GM19023 (cell line): ENCODE results near the gene MAP3K5.
A peak's percentile ranks its signal among the peaks of the same experiment; 100 is the strongest.

Source experiments
- ATAC-seq: cut with Tn5 transposase; IDR thresholded peaks from one replicate; pipeline ENCODE4 v1.9.1; 2021; ENCODE audit warnings: mild to moderate bottlenecking, moderate library complexity; ENCODE audit not compliant: unreplicated experiment

The MAP3K5 gene

DNA sequence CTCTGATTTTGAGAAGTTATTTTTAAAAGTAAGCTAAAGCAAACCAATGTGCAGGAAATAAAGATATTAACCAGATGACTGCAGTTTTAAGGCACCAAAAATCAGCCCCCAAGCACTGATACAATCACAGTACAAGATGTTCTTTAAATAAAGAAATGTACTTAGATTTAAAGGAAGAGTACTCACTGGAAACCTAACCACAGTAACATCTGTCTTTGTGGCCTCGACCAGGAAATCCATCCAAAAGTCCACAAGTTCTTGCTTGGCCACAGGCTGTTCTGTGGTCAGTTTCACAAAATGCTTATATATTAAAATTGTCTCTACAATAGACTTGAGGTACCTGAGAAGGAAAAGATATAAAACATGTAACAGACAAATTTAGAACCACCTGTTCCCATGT is 136.2 kb downstream of the MAP3K5 start:
- no peak for ATAC-seq

DNA sequence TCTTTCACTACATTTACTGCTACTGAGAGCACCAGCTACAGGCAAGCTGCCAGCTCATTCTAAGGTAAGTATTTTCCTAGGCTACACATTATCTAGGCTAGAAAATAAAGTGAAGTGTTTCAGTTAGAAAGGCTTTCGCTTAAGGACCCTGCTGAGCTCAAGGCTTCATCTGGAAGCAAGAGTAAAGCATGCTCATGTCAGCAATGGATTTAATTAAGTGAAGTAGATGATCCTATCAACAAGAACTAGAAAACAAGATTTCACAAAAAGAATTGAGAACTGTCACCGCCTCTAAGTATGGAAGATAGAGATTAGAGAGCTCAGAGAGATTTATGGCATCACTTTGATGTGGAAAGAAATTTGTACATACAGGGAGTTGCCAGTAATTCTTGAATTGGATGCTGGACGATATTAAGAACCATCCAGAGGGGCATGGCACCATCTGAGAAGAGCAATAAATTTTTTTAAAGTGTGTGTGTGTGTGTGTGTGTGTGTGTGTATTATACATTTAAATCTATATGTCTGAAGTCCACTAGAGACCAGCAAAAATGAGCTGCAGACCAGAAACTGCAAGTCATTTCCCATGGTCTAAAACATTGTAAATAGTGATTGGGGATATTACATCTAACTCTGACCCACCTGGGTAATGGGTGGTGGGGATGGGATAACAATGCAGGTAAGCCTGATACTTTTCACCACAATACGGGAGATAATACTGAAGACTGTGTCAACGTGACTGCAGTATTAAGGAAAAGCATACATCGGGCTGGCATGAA is 136.8 kb downstream of the MAP3K5 start:
- ATAC-seq, result no peak

DNA sequence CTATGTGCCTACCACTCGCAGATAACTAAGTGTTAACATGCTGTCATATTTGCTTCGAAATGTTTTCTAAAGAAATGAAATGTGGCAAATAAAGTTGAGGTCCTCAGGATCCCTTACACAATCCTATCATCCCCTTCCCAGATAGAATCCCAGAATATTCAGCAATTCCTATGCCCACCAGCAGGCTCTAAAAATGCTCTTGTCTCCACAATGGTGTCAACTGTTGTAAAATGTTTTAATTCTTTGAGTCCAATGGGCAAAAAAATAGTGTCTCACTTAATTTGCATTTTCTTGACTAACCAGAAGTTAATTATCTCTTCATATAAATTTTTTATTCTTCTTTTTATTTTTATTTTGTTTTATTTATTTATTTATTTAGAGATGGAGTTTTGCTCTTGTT is 138.2 kb downstream of the MAP3K5 start:
- no peak for ATAC-seq

DNA sequence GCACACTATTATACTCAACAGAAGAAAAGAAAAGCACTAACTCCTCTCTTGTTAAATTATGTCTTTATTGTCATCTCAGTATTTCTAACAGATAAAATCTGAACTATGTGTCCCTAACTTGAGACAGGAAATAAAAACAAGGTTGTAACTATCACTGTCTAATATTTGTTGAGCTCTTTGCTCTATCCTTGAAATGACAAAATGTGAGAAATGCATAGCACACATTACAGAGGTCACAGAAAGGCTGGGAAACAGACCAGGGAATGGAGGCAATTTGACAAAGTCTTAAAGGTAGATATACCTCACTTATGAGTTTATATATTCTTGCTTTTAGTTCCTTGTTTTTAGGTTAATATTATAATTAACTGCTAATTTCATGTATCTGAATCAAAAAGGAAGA is 139.6 kb downstream of the MAP3K5 start:
- no peak for ATAC-seq

DNA sequence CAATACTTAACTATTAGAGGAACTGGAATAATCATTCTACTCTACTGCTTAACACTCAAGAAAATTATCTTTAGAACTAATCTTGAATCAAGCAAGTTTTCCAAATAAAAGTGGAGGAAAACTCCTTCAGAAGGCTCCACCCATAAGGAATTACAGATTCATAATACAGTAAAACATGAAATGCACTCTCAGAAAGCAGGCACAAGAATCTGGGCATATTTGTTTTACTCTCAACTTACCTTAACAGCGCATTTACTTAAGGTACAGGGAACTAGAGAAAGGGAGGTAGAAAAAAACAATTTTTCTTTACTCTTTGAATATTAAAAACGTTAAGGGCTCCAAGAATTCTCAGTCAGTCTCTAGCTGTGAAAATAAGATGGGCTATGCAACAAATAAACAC is 140.3 kb downstream of the MAP3K5 start:
- no peak for ATAC-seq

DNA sequence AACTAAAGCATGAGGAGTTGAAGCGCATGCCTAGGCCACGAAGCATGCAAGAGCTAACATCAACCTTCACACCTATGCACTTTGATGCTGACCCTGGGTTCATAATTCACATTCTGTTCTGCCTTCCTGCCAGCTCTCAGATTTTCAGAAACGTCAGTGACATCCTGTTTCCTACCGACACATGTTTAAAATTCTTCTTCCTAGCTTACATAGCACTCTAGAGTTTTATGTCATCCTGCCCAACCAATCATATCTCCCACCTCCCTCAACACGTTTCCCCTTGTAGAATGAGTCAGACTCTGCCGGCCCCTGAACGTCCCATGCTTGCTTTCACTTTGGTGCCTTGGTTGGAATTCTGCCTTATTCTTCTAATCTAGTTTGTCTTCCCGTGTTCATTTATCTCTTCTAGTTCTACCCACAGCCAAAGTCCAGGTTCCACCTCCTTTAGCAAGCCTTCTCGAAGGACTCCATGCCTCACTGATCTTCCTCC is 144.9 kb downstream of the MAP3K5 start:
- peak; percentile 71 for ATAC-seq

DNA sequence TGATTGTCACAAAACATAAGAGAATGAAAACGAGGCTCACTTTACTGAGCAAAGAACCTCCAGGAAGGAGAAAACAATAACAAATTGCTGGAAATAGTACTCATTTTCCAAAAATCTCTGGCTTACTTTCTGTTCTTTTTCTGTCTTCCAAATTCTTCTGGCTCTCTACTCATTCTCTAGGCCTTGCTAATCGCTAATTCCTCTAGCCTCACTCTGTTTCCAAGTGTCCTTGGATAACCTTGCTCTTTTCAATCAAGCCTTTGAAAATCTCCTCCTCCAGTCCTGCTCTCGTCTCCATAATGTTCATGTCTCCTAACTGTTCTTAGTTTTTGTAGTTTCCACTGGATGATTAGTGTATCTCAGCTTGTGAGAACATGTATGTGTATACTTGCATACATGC is 145.9 kb downstream of the MAP3K5 start:
- no peak for ATAC-seq

DNA sequence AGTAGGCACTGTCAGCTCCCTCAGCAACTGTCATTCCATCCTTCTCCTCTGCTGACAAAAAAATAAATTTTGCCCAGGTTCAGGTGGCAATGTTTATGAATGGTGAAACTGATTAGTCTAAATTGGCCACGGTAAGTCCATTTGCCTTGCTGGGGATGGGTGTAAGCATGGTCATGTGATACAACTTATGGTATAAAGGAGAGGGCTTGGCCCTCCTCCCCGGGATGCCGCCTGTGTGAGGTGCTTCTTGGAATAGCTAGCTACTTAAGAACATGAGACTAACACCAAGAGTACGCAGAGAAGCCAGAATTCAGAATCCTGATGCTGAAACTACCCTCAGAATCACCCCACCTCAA is 147.7 kb downstream of the MAP3K5 start:
- ATAC-seq, result peak; percentile 4

DNA sequence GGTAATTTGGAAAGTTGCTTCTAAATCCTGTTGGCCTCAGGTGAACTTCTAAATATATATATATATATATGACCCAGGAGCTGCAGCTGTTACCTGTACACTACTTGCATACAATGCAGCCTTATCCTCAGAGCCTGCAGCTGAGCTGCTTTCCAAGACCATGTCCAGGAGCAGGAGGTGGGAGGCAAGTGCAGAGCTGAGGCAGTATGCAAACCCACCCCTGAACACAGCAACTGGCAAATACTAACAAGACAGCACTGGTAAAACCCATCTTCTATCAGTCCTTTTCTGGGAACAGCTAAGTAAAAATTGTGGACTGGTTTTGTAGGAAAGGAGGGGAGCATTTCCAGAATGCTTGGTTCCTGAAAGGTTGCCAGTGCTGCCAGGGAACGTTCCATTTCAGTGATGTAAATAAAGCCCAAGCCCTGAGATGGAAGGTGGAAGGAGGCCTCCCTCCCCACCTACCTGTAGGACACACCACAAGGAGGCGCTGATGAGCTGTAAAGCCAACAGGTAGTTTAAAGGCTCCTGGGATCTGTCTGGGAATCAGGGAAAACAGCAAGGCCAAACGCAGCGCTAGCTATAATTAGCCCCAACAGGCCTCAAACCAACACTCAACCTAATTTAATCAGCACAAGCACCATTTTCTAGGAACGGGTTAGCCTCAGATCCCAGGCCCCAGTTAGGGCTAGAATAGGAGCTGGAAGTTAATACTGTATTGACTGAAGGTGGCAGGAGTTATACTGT is 148.3 kb downstream of the MAP3K5 start:
- peak; percentile 71 for ATAC-seq

DNA sequence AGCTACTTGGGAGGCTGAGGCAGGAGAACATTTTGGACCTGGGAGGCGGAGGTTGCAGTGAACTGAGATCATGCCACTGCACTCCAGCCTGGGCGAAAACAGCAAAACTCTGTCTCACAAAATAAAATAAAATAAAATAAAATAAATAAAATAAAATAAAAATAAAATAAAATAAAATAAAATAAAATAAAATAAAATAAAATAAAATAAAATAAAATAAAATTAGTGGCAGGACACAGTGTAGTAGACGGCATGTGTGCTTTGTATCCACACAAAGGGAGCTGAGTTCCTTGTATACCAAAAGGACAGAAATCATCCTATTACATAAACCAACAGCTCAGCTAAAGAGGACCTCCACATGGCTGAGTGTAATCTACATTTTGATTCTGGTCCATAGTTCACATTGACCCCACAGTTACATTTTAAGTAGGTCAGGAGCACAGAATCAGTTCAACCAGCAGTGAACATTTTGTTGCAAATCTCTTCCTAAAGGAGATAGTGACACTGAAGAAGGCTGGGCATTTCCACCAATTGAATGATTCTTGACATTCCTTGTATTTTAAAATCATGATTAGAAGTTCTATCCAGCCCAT is 150.3 kb downstream of the MAP3K5 start:
- no peak for ATAC-seq

DNA sequence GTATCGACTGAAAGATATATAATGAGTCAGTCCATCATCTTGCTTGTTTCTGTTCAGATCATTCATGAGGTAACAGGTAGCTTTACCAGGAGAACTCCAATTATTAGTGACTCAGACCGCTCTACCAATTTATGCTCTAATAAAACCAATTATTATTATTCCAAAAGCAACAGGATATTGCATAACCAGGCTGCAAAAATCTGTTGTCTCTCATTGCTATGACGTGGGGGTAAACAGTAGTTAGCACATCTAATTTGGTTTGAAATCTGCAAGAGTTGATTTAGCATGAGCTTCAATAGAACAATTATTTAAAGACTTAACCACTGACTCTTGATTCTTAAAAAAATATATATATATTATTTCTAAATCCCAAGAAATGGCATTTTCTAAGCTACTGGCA is 151.1 kb downstream of the MAP3K5 start:
- ATAC-seq, result no peak

DNA sequence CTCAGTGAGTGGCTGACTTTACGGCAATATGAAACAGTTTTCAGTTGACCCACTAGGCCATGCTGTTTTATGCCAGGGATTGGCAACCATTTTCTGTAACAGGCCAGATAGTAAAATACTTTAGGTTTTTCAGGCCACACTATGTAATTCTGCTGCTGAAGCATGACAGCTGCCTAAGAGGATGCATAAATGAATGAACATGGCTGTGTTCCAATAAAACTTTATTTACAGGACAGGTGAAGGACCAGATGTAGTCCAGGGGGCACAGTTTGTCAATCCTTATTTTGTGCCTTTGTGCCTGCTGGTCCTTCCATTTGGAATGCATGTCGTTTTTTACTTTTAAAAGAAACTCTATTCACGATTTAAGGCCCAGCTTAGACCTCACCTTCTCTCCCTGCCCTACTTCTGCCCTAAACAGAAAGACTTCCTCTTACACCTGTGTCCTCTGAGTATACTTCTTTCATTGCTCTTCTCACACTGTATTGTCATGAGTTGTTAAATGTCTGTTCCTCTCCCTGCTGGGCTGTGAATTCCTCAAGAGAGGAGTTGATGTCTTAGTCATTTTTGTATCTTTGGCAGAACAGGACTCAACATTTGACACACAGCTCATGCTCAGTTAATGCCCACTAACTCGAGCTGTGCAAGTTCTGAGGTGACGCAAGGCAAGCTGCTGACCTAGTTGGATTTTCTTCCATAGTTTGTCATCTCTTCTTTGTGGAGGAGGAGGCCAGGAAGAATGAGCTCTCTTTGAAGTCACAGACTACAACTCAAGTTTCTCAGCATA is 152.0 kb downstream of the MAP3K5 start:
- no peak for ATAC-seq

DNA sequence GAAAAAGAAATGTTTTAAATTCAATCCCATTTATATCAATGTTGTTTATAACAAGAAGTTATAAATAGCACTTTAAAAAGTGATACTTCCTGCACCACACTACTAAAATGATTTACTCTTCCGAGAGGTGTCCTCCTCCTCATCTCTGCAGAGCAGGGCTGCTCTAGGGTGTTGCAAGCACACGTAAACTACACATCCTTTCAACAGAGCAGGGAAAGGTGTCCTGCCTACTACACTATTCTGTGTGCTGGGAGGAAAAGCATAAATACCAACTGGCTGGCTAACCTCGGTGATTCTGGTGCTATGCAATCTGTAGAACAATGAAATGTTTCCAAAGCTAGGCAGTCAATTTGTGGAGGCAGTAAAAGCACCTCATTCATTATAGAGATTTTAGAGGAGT is 152.6 kb downstream of the MAP3K5 start:
- no peak for ATAC-seq

DNA sequence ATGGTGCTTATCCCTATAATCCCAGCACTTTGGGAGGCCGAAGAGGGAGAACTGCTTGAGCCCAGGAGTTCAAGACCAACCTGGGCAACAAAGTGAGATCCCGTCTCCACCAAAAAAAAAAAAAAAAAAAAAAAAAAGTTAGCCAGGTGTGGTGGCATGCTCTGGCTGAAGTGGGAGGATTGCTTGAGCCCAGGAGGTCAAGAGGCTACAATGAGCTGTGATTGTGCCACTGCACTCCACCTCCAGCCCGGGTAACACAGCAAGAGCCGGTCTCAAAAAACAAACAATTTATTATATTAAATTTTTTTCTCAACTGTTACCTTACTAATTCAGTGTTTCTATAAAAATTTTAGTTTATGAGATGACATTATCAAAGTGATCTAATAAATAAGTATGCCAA is 156.7 kb downstream of the MAP3K5 start:
- ATAC-seq, result no peak

DNA sequence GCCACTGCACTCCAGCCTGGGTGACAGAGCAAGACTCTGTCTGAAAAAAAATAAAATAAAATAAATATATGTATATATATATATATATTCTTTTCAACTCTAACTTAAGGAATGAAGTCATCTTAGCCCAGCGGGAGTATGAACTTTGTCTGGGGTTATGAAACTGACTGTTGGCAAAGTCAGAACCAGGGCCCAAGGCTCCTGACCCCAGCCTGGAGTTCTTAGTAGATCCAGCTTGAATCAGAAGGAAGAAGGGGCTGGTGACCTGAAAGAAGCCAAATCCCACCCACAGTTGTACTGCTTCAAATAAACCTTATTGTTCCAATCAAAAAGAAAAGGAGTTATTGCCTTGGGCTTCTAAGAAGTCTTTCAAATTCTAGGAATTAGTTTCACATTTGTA is 158.9 kb downstream of the MAP3K5 start:
- ATAC-seq, result no peak

DNA sequence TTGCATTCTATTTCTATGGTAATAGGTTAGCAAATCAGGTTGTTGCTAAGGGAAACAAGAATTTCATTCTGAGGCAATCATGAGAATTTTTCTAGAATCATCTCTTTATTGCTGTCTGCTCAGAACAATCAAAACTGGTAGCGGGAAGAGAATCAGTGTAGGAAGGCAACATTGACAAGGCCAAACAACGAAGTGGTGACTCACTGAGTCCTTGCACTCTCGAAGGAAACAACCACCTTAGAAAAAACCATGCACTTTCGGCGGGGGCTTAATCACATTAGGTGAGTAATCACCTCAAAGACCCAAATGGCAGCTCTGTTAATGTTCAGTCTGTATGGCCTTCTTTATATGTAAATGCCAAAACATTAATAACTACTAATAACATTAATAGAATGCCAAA is 163.3 kb downstream of the MAP3K5 start:
- ATAC-seq, result no peak

DNA sequence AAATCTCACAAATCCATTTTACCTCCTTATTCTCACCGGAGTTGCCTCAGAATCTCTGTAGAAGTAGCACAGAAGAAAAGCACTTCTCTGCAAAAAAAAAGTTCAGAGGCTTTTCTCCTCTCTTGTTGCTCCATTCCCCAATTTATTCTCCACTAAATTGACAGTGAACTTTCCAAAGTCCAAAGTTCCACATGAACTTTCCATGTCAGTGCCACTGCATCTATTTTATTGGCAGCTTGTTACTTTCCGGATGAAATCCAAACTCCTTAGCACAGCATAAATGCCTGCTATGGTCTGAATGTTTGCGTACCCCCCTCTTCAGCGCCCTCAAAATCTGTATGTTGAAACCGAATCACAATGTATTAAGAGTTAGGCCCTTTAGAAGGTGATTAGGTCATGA is 165.1 kb downstream of the MAP3K5 start:
- ATAC-seq, result no peak

DNA sequence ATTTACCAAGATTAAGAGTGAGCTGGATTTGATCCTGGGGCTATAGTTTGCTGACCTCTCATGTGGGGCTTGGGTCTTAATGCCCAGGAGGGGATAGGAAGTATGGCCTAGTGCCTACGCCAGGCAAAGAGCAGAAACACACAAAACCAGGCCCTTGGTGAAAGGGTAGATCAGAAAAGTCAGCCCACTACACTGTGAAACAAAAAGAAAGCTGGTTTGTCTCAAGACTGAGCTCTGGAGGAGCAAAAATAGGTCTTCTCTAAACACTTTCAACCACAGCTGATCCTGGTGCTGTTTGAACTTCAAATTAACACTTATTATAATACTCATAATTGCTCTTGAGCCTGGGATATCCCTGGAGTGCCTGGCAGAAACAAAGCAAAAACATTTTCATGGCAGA is 167.0 kb downstream of the MAP3K5 start:
- ATAC-seq, result no peak

DNA sequence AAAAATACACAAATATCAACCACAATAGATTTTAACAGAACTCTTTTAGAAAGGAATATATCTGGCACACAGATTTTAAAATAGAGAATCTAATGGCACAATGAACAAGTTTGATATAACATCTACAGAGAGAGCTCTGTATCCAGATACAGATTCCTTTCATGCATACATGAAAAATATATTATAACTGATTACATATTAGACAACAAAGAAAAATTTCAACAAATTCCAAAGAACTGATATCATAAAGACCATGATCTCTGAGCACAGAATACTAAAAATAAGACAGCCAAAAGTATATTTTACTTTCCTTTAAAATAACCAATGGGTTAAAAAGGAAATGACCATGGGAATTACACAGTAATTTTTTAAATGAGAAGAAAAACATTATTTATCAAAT is 167.9 kb downstream of the MAP3K5 start:
- no peak for ATAC-seq

DNA sequence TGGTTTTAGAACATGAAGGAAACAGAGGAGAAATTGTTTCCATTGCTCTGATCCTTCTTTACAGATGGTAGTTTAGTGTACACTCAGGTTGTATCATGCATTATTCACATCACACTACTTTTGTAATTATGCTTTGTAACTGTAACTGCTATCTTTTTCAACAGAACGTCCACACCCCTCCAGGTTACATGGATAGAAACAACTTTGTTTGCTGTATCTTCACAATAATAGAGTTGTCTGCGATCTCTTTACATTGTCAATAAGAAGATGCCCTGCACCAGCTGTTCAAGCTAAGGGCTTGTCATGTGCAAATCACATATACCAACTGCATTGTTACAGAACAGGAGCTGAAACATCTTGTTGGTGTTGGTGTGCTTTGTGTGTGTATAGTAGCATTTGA is 174.2 kb downstream of the MAP3K5 start:
- ATAC-seq, result no peak

DNA sequence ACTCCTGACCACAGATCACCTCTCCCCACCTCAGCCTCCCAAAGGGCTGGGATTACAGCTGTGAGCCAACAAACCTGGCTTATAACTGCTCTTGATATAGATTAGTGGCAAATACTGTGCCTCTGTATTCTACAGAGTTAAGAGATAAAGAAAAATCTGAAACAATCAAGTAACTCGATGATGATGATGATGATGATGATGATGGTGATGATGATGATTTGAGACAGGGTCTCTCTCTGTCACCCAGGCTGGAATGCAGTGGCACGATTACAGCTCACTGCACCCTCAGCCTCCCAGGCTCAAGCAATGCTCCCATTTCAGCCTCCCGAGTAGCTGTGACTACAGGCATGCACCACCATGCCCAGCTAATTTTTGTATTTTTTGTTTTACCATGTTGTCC is 175.8 kb downstream of the MAP3K5 start:
- no peak for ATAC-seq
